Breast epithelium (tissue), 3 donors: Measurements from ENCODE around the gene CREB3L2.

Source experiments
- POLR2A ChIP-seq: fragments of 450-650 bp; IDR thresholded peaks from one replicate; pipeline ENCODE4 v1.6.1; 2016; ENCODE audit warnings: antibody characterized with exemption, mild to moderate bottlenecking, moderate library complexity
- POLR2AphosphoS5 ChIP-seq, 3 donors: sonication (generic); formaldehyde crosslinking; IDR thresholded peaks; one replicate each; pipeline ENCODE4 v1.6.1; 2017; ENCODE audit warnings: antibody characterized with exemption in 3 of 3
- TF ChIP-seq, protein P1 (sequence below), 3 donors: fragments of 450-650 bp; IDR thresholded peaks; one replicate each; pipeline ENCODE4 v1.5.1; 2016 to 2017; ENCODE audit warnings: antibody characterized with exemption in 3 of 3, mild to moderate bottlenecking in 3 of 3, moderate library complexity in 3 of 3

DNA sequence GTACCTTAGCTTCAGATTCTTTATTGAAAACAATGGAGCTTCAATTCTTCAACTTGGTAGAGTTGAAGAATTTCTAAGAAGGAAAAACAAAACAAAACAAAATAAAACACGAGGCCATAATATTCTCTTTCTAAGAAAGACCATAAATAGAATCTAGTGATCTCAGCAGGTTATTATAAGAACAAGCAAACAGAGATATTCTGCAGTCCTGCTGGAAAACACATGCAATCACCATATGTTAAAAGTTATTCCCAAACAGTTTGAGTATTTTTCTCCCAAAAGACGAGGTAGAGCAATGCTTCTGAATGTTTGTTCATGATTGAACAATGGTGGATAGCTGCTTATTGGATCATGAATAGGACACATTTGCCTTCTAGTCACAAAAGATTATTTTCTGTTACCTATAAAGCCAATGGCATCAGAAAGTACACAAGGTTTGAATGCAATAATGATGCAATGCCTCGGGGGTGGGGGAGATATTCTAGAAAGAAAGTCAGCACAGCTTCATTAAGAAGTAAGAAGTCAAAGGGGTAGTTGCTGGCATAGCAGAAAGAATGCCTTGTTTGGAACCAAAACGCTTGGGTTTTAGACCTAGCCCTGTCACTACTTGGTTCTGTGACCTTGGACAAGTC is 59.3 kb downstream of the CREB3L2 start:
- TF ChIP-seq, protein P1, sequence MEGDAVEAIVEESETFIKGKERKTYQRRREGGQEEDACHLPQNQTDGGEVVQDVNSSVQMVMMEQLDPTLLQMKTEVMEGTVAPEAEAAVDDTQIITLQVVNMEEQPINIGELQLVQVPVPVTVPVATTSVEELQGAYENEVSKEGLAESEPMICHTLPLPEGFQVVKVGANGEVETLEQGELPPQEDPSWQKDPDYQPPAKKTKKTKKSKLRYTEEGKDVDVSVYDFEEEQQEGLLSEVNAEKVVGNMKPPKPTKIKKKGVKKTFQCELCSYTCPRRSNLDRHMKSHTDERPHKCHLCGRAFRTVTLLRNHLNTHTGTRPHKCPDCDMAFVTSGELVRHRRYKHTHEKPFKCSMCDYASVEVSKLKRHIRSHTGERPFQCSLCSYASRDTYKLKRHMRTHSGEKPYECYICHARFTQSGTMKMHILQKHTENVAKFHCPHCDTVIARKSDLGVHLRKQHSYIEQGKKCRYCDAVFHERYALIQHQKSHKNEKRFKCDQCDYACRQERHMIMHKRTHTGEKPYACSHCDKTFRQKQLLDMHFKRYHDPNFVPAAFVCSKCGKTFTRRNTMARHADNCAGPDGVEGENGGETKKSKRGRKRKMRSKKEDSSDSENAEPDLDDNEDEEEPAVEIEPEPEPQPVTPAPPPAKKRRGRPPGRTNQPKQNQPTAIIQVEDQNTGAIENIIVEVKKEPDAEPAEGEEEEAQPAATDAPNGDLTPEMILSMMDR (IDR thresholded peaks at IDR 0.05): no peak
- TF ChIP-seq POLR2A (no peak), POLR2AphosphoS5 (IDR thresholded peaks at IDR 0.05) (no peak)
